Common myeloid progenitor, CD34-positive (primary cell): Measurements from ENCODE around the gene PLA2G4D.

ENCODE experiments used
- CTCF ChIA-PET: fragments of 350-600 bp; sonication (Branson Sonifier 250); formaldehyde crosslinking; loops from one replicate; lab custom pipeline; 2021; ENCODE audit warnings: antibody characterized with exemption; lab: Charles Lee
- POLR2A ChIA-PET: fragments of 350-600 bp; sonication (Branson Sonifier 250); formaldehyde crosslinking; loops from one replicate; lab custom pipeline; 2021; ENCODE audit warnings: antibody characterized with exemption; lab: Charles Lee
- DNase-seq, 3 donors: peaks; one replicate each; pipeline versions ENCODE4 v3.0.0 to v3.0.0-alpha.2; 2013
- H3K27ac ChIP-seq, 2 experiments: 1 replicate in 1 of 2; 2 replicates in 1 of 2; pipeline ENCODE4 v1.7.0; 2013; ENCODE audit warnings: inconsistent platforms in 2 of 2, low read length in 2 of 2, mild to moderate bottlenecking in 2 of 2, low read depth in 1 of 2, moderate library complexity in 1 of 2; ENCODE audit not compliant: severe bottlenecking in 2 of 2, insufficient read depth in 1 of 2, poor library complexity in 1 of 2
- H3K27me3 ChIP-seq, 5 experiments: replicated peaks in 2 of 5; 1 replicate in 3 of 5; 2 replicates in 2 of 5; pipeline versions ENCODE4 v1.6.1 to v1.7.0; 2013; ENCODE audit warnings: low read length in 4 of 5, mild to moderate bottlenecking in 2 of 5, moderate library complexity in 2 of 5, inconsistent platforms in 1 of 5; ENCODE audit not compliant: insufficient read depth in 5 of 5, control insufficient read depth in 4 of 5
- H3K36me3 ChIP-seq, 4 experiments: 1 replicate in 2 of 4; 2 replicates in 2 of 4; pipeline versions ENCODE4 v1.6.1 to v1.7.0; 2013; ENCODE audit warnings: low read length in 3 of 4, control low read depth in 1 of 4, mild to moderate bottlenecking in 1 of 4; ENCODE audit not compliant: control insufficient read depth in 4 of 4, insufficient read depth in 4 of 4
- H3K4me1 ChIP-seq, 4 experiments: 1 replicate in 3 of 4; 2 replicates in 1 of 4; pipeline versions ENCODE4 v1.6.1 to v1.7.1; 2013; ENCODE audit warnings: low read length in 3 of 4, mild to moderate bottlenecking in 3 of 4, control low read depth in 1 of 4, inconsistent platforms in 1 of 4, moderate library complexity in 1 of 4; ENCODE audit not compliant: control insufficient read depth in 4 of 4, insufficient read depth in 4 of 4; ENCODE audit errors: control extremely low read depth in 1 of 4
- H3K4me3 ChIP-seq, 7 experiments: 1 replicate in 4 of 7; 2 replicates in 3 of 7; pipeline versions ENCODE4 v1.5.1 to v1.7.0; 2013; ENCODE audit warnings: mild to moderate bottlenecking in 7 of 7, low read length in 6 of 7, moderate library complexity in 6 of 7, inconsistent platforms in 2 of 7, low read depth in 2 of 7, control low read depth in 1 of 7; ENCODE audit not compliant: insufficient read depth in 4 of 7, control insufficient read depth in 1 of 7; ENCODE audit errors: extremely low read depth in 1 of 7
- H3K9me3 ChIP-seq, 5 experiments: 1 replicate in 4 of 5; 2 replicates in 1 of 5; pipeline versions ENCODE4 v1.6.1 to v1.7.1; 2013; ENCODE audit warnings: low read length in 4 of 5, mild to moderate bottlenecking in 2 of 5, inconsistent platforms in 1 of 5, low read depth in 1 of 5, moderate library complexity in 1 of 5; ENCODE audit not compliant: control insufficient read depth in 4 of 5, insufficient read depth in 2 of 5; ENCODE audit errors: control extremely low read depth in 1 of 5
- WGBS: methylation state at CpG from one replicate; pipeline ENCODE4 v1.1.5; 2013; ENCODE audit not compliant: insufficient coverage; 5-methylcytosine and 5-hydroxymethylcytosine counted together

Gene PLA2G4D

GRCh38 chr15:42133886-42134502 is 39.6 kb upstream of the PLA2G4D start:
- ChIA-PET POLR2A (no interaction called here), CTCF (interaction anchor here (0.9 to 17.8 kb wide), 19 partner anchors 8 to 148 kb away, joined by 3 to 303 read pairs (median 5); no protein-coding TSS in a partner anchor)
- 62% methylated on average over 8 of the region's 11 CpGs for WGBS
- Histone ChIP-seq H3K4me3 (no peak overlapping the region), H3K36me3 (no peaks in the 10 kb centered on the region), H3K4me1 (no peaks in the 10 kb centered on the region), H3K27me3 (no peaks in the 10 kb centered on the region), H3K27ac (no peak overlapping the region), H3K9me3 (no peaks in the 10 kb centered on the region)
- peak; percentile 60 to 81 (median 75) for DNase-seq

DNA sequence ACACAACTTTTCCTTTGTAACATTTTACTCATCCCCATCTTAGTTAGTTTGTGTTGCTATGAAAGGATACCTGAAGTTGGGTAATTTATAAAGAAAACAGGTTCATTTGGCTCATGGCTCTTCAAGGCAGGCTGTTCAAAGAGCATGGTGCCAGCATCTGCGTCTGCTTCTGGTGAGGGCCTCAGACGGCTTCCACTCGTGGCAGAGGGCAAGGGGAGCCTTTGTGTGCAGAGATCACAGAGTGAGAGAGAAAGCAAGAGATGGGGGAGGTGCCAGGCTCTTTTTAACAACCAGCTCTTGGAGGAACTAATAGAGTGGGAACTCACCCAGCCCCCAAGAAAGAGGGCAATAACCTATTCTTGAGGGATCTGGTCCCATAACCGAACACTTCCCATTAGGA is 39.0 kb upstream of the PLA2G4D start:
- no peak overlapping the region for H3K27ac ChIP-seq
- POLR2A ChIA-PET, result no interaction called here
- H3K36me3 ChIP-seq, result no peaks in the 10 kb centered on the region
- H3K4me3 ChIP-seq, result no peak overlapping the region
- CTCF ChIA-PET, result interaction anchor here (1.0 to 17.8 kb wide), 8 partner anchors 8 to 144 kb away, joined by 3 to 303 read pairs (median 7); no protein-coding TSS in a partner anchor
- no peaks in the 10 kb centered on the region for H3K27me3 ChIP-seq
- no peaks in the 10 kb centered on the region for H3K4me1 ChIP-seq
- 100% methylated on average over 2 of the region's 4 CpGs for WGBS
- H3K9me3 ChIP-seq, result no peaks in the 10 kb centered on the region
- DNase-seq, result no peak

- no peaks in the 10 kb centered on the region for H3K27me3 ChIP-seq
- CTCF ChIA-PET, result interaction anchor here (0.6 to 17.8 kb wide), 13 partner anchors 15 to 144 kb away, joined by 3 to 303 read pairs (median 4); no protein-coding TSS in a partner anchor
Observed at GRCh38 chr15:42131826-42132806, 37.8 kb upstream of the PLA2G4D start.

GRCh38 chr15:42131006-42131405 is 36.6 kb upstream of the PLA2G4D start:
- H3K9me3 ChIP-seq, result no peaks in the 10 kb centered on the region
- 100% methylated on average over 1 of the region's 1 CpG for WGBS
- H3K4me1 ChIP-seq, result no peaks in the 10 kb centered on the region
- no peaks in the 10 kb centered on the region for H3K27me3 ChIP-seq
- no peak for DNase-seq
- no peak overlapping the region for H3K4me3 ChIP-seq
- H3K27ac ChIP-seq, result no peak overlapping the region
- CTCF ChIA-PET, result interaction anchor here (0.7 to 17.8 kb wide), 11 partner anchors 8 to 153 kb away, joined by 3 to 303 read pairs (median 6); no protein-coding TSS in a partner anchor
- no peaks in the 10 kb centered on the region for H3K36me3 ChIP-seq
- POLR2A ChIA-PET, result no interaction called here

More at GRCh38 chr15:42131826-42132806, 37.8 kb upstream of the PLA2G4D start:
- 92% methylated on average over 8 of the region's 9 CpGs for WGBS
- Histone ChIP-seq H3K27ac (no peak overlapping the region), H3K4me3 (no peak overlapping the region), H3K4me1 (no peaks in the 10 kb centered on the region), H3K36me3 (no peaks in the 10 kb centered on the region), H3K9me3 (no peaks in the 10 kb centered on the region)
- POLR2A ChIA-PET, result no interaction called here
- no peak for DNase-seq

DNA sequence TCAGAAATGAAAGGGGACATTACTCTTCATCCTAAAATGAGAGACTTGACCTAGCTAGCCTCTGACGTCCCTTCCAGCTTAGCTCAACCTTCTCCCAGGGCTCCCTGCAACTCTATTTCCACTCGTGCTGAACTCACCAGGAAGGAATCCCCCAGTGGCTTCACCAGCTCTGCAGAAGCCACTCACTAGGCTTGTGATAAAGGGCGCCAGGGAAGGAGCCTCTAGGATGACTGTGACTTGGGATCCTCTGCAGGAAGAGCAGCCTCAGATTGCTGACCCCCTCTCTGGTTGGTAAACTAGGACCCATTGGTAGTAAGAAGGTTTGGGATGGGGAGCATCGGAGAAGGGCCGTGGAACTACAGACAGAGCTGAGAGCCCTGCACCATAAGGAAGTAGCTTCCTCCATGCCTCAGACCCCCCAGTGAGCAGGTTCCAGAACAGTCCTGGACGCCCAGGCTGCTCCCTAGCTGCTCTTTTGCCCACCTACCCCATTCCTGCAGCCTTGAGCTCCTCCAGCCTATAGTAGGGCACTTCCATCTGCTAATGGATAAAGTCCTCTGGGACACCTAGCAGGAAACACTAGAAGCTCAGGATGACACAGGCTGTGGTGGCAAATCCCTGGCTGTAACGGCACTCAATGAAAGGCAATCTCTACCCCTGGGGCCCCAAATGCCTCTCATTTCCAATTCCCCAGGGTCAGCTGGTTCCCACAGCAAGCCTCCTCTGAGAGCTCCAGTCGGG is 36.1 kb upstream of the PLA2G4D start:
- ChIA-PET CTCF (interaction anchor here (0.7 to 17.8 kb wide), 14 partner anchors 9 to 152 kb away, joined by 3 to 303 read pairs (median 4); no protein-coding TSS in a partner anchor), POLR2A (interaction anchor here (0.5 kb wide), 1 partner anchor 13 kb away, joined by 3 read pairs; no protein-coding TSS in a partner anchor)
- H3K36me3 ChIP-seq, result no peaks in the 10 kb centered on the region
- H3K27ac ChIP-seq, result no peak overlapping the region
- no peak for DNase-seq
- no peaks in the 10 kb centered on the region for H3K4me1 ChIP-seq
- WGBS, result 84% methylated on average over 5 of the region's 8 CpGs
- no peaks in the 10 kb centered on the region for H3K27me3 ChIP-seq
- H3K9me3 ChIP-seq, result no peaks in the 10 kb centered on the region
- H3K4me3 ChIP-seq, result no peak overlapping the region

GRCh38 chr15:42129364-42129763 is 35.0 kb upstream of the PLA2G4D start:
- H3K4me3 ChIP-seq, result no peak overlapping the region
- POLR2A ChIA-PET, result no interaction called here
- CTCF ChIA-PET, result interaction anchor here (0.9 to 17.8 kb wide), 7 partner anchors 10 to 72 kb away, joined by 3 to 303 read pairs (median 7); no protein-coding TSS in a partner anchor
- DNase-seq, result no peak
- no peak overlapping the region for H3K27ac ChIP-seq
- no peaks in the 10 kb centered on the region for H3K36me3 ChIP-seq
- WGBS, result 100% methylated on average over 1 of the region's 2 CpGs
- H3K4me1 ChIP-seq, result no peaks in the 10 kb centered on the region
- no peaks in the 10 kb centered on the region for H3K9me3 ChIP-seq
- H3K27me3 ChIP-seq, result no peaks in the 10 kb centered on the region
